Colonic mucosa (tissue), 4 donors: ENCODE data around the gene TMEM212. TPM values are rescaled to one million over a fixed set of nuclear protein-coding genes. Genes with fewer than 3 reads are reported as not detected.

Source experiments
- DNase-seq: peaks from one replicate; pipeline ENCODE4 v3.0.0-alpha.2; 2020
- H3K27ac ChIP-seq: fragments of 200-600 bp; one replicate; pipeline ENCODE4 v1.8.0; 2021
- H3K27me3 ChIP-seq: fragments of 200-600 bp; one replicate; pipeline ENCODE4 v1.8.0; 2021
- H3K36me3 ChIP-seq: fragments of 200-600 bp; one replicate; pipeline ENCODE4 v1.8.0; 2021
- H3K4me1 ChIP-seq: fragments of 200-600 bp; one replicate; pipeline ENCODE4 v1.8.0; 2021; ENCODE audit warnings: mild to moderate bottlenecking
- H3K4me3 ChIP-seq: fragments of 200-600 bp; one replicate; pipeline ENCODE4 v1.8.0; 2021
- H3K9ac ChIP-seq, 2 donors: one replicate each; pipeline ENCODE4 v1.7.0; 2013; ENCODE audit warnings: control low read depth in 2 of 2, low read depth in 2 of 2, low read length in 2 of 2
- H3K9me3 ChIP-seq: fragments of 200-600 bp; one replicate; pipeline ENCODE4 v1.8.0; 2021
- CTCF ChIP-seq: fragments of 200-600 bp; IDR thresholded peaks from one replicate; pipeline ENCODE4 v1.8.0; 2022; ENCODE audit warnings: antibody characterized with exemption, mild to moderate bottlenecking
- intact Hi-C: fragments of 100-400 bp; cut with DNase I; formaldehyde crosslinking; loops from one replicate; pipeline ENCODE4 v1.14.1; 2022
- total RNA-seq, 2 donors: library from RNA; stranded (reverse); fragmentation: NEBNext Ultra II Directional in 1 of 2; extraction: Animal tissue kit (Norgen Biotek cat#: 25700) in 1 of 2; gene quantifications; one replicate each; pipeline ENCODE4 v1.2.1, GENCODE V29; 2021
- donor health status: healthy.
- donor health status: DM: no; HTN: no; CAD: no.
- donor health status: DM: no; HTN: no; CAD: no.

TMEM212 gene
- total RNA-seq, 2 donors from 2014 or later: not detected

- Histone ChIP-seq H3K4me3 (no peak overlapping the region), H3K36me3 (no peaks in the 10 kb centered on the region), H3K9ac (no peak overlapping the region), H3K27ac (no peak overlapping the region), H3K27me3 (no peaks in the 10 kb centered on the region), H3K4me1 (no peaks in the 10 kb centered on the region), H3K9me3 (no peaks in the 10 kb centered on the region)
- DNase-seq: no peak
- intact Hi-C loops: no loop called here
- TF ChIP-seq CTCF: no peak
These were observed 36.3 kb downstream of the TMEM212 start for GRCh38 chr3:171879472-171879871.

GRCh38 chr3:171880101-171880870, 37.1 kb downstream of the TMEM212 start:
- intact Hi-C loops: no loop called here
- Histone ChIP-seq H3K27ac (no peak overlapping the region), H3K4me3 (no peak overlapping the region), H3K36me3 (no peaks in the 10 kb centered on the region), H3K4me1 (no peaks in the 10 kb centered on the region), H3K9me3 (no peaks in the 10 kb centered on the region), H3K27me3 (no peaks in the 10 kb centered on the region), H3K9ac (no peak overlapping the region)
- DNase-seq: no peak
- no peak for TF ChIP-seq CTCF

- no peak overlapping the region for H3K4me3 ChIP-seq
- H3K27ac ChIP-seq: no peak overlapping the region
- H3K4me1 ChIP-seq: no peaks in the 10 kb centered on the region
- TF ChIP-seq CTCF: no peak
- H3K9me3 ChIP-seq: no peaks in the 10 kb centered on the region
- no peaks in the 10 kb centered on the region for H3K36me3 ChIP-seq
- no peak for DNase-seq
- no peak overlapping the region for H3K9ac ChIP-seq
- no peaks in the 10 kb centered on the region for H3K27me3 ChIP-seq
- intact Hi-C loops: no loop called here
These were observed 38.1 kb downstream of the TMEM212 start for GRCh38 chr3:171881251-171881650.

GRCh38 chr3:171883257-171883892, 40.2 kb downstream of the TMEM212 start:
- TF ChIP-seq CTCF: no peak
- H3K9ac ChIP-seq: no peak overlapping the region
- no peak overlapping the region for H3K27ac ChIP-seq
- H3K4me1 ChIP-seq: no peaks in the 10 kb centered on the region
- H3K27me3 ChIP-seq: no peaks in the 10 kb centered on the region
- intact Hi-C loops: no loop called here
- H3K36me3 ChIP-seq: no peaks in the 10 kb centered on the region
- H3K9me3 ChIP-seq: no peaks in the 10 kb centered on the region
- no peak overlapping the region for H3K4me3 ChIP-seq
- no peak for DNase-seq

GRCh38 chr3:171883893-171884279, 40.7 kb downstream of the TMEM212 start:
- DNase-seq: no peak
- Histone ChIP-seq H3K4me3 (no peak overlapping the region), H3K9ac (no peak overlapping the region), H3K27ac (no peak overlapping the region), H3K9me3 (no peaks in the 10 kb centered on the region), H3K36me3 (no peaks in the 10 kb centered on the region), H3K4me1 (no peaks in the 10 kb centered on the region), H3K27me3 (no peaks in the 10 kb centered on the region)
- intact Hi-C loops: no loop called here
- TF ChIP-seq CTCF: no peak
